Activated naive CD8-positive, alpha-beta T cell treated with anti-CD3 and anti-CD28 coated beads, Interleukin-2, amount 10 ng/mL, durations not matched to agents 7 days and 5 days (primary cell): ENCODE measurements around the gene SYNGR2. TPM values are rescaled to one million over a fixed set of nuclear protein-coding genes. Genes with fewer than 3 reads are reported as not detected.
"Not testable (repeated sequence)": the region's sequence is repeated elsewhere in the genome, so short reads cannot be mapped to it uniquely, and the experiment has no call there.

Experiments
- ATAC-seq: fragments of 150-1000 bp; cut with Tn5 transposase; one replicate; pipeline ENCODE4 v1.10.0; 2021; ENCODE audit warnings: low read depth, moderate library complexity
- POLR2A ChIA-PET: fragments of 350-600 bp; sonication (Branson Sonifier 250); formaldehyde crosslinking; loops from one replicate; lab custom pipeline; 2021; ENCODE audit warnings: antibody characterized with exemption; lab: Charles Lee
- DNase-seq: peaks from one replicate; pipeline ENCODE4 v3.0.0; 2021
- H3K27ac Mint-ChIP-seq: one replicate; pipeline ENCODE4 v1.8.0; 2022; ENCODE audit warnings: mild to moderate bottlenecking, mixed read lengths
- H3K27me3 Mint-ChIP-seq: one replicate; pipeline ENCODE4 v1.8.0; 2022; ENCODE audit warnings: mild to moderate bottlenecking, moderate library complexity, mixed read lengths
- H3K36me3 Mint-ChIP-seq: one replicate; pipeline ENCODE4 v1.8.0; 2021; ENCODE audit warnings: mild to moderate bottlenecking, mixed read lengths
- H3K4me1 Mint-ChIP-seq: one replicate; pipeline ENCODE4 v1.8.0; 2021; ENCODE audit warnings: mixed read lengths
- H3K4me3 Mint-ChIP-seq: one replicate; pipeline ENCODE4 v1.8.0; 2022; ENCODE audit warnings: mild to moderate bottlenecking, moderate library complexity, mixed read lengths
- H3K9me3 Mint-ChIP-seq: one replicate; pipeline ENCODE4 v1.8.0; 2021; ENCODE audit warnings: mixed read lengths
- total RNA-seq, 2 experiments: library from RNA; stranded (reverse); gene quantifications; one replicate each; pipeline ENCODE4 v1.2.3, GENCODE V29; 2021

SYNGR2 gene
- total RNA-seq, 2 experiments from 2014 or later: 43.2 to 50.5 TPM

GRCh38 chr17:78131172-78132083 lies 37.0 kb upstream of the SYNGR2 start:
- DNase-seq: peak; percentile 72

GRCh38 chr17:78132084-78132676 lies 36.2 kb upstream of the SYNGR2 start:
- Mint-ChIP-seq H3K4me1 (peaks cover 41% of the 10 kb centered on the region), H3K9me3 (no peaks in the 10 kb centered on the region), H3K27me3 (no peaks in the 10 kb centered on the region), H3K36me3 (peaks cover 45% of the 10 kb centered on the region), H3K4me3 (peak overlapping the region; percentile 99), H3K27ac (peak overlapping the region; percentile 81)
- peak; percentile 13 for ATAC-seq
- POLR2A ChIA-PET: interaction anchor here (0.6 to 14.8 kb wide), 7 partner anchors 8 to 174 kb away, joined by 3 to 380 read pairs (median 3); partner anchors contain the start of genes TMC6, TMC8 and TNRC6C
- DNase-seq: peak; percentile 84

More at GRCh38 chr17:78131172-78132083, 37.0 kb upstream of the SYNGR2 start:
- peaks cover 47% of the 10 kb centered on the region for H3K36me3 Mint-ChIP-seq
- POLR2A ChIA-PET: interaction anchor here (0.6 to 14.8 kb wide), 14 partner anchors 7 to 1460 kb away, joined by 3 to 380 read pairs (median 4); partner anchors contain the start of genes AFMID, TK1, TMC6 and TMC8
- H3K27me3 Mint-ChIP-seq: no peaks in the 10 kb centered on the region
- ATAC-seq: no peak
- peaks cover 37% of the 10 kb centered on the region for H3K4me1 Mint-ChIP-seq
- H3K27ac Mint-ChIP-seq: peak overlapping the region; percentile 100
- H3K4me3 Mint-ChIP-seq: peak overlapping the region; percentile 99
- H3K9me3 Mint-ChIP-seq: no peaks in the 10 kb centered on the region

GRCh38 chr17:78132767-78133178 lies 35.6 kb upstream of the SYNGR2 start:
- Mint-ChIP-seq H3K27ac (peak overlapping the region; percentile 81), H3K4me1 (peaks cover 46% of the 10 kb centered on the region), H3K27me3 (no peaks in the 10 kb centered on the region), H3K9me3 (no peaks in the 10 kb centered on the region), H3K36me3 (peaks cover 45% of the 10 kb centered on the region), H3K4me3 (peak overlapping the region; percentile 93)
- no peak for DNase-seq
- no peak for ATAC-seq
- POLR2A ChIA-PET: interaction anchor here (1.2 to 14.8 kb wide), 5 partner anchors 9 to 54 kb away, joined by 3 to 380 read pairs (median 40); partner anchors contain the start of genes TMC6 and TMC8

- Mint-ChIP-seq H3K9me3 (no peaks in the 10 kb centered on the region), H3K36me3 (peaks cover 44% of the 10 kb centered on the region), H3K27me3 (no peaks in the 10 kb centered on the region), H3K4me1 (peaks cover 49% of the 10 kb centered on the region), H3K27ac (peak overlapping the region; percentile 81), H3K4me3 (peak overlapping the region; percentile 93)
- ATAC-seq: no peak
- no peak for DNase-seq
- POLR2A ChIA-PET: interaction anchor here (1.2 to 14.8 kb wide), 5 partner anchors 9 to 1399 kb away, joined by 3 to 380 read pairs (median 11); partner anchors contain the start of genes TMC6 and TMC8
Observed at GRCh38 chr17:78133179-78133951, 35.0 kb upstream of the SYNGR2 start.

GRCh38 chr17:78133971-78134898 lies 34.1 kb upstream of the SYNGR2 start:
- peaks cover 44% of the 10 kb centered on the region for H3K36me3 Mint-ChIP-seq
- peaks cover 53% of the 10 kb centered on the region for H3K4me1 Mint-ChIP-seq
- H3K27ac Mint-ChIP-seq: peak overlapping the region; percentile 81
- H3K9me3 Mint-ChIP-seq: no peaks in the 10 kb centered on the region
- ATAC-seq (peak; percentile 11), DNase-seq (peak; percentile 79)
- peak overlapping the region; percentile 93 for H3K4me3 Mint-ChIP-seq
- H3K27me3 Mint-ChIP-seq: no peaks in the 10 kb centered on the region
- POLR2A ChIA-PET: interaction anchor here (1.4 to 14.8 kb wide), 4 partner anchors 9 to 1400 kb away, joined by 3 to 380 read pairs (median 26); partner anchors contain the start of genes TMC6 and TMC8

- Mint-ChIP-seq H3K36me3 (peaks cover 44% of the 10 kb centered on the region), H3K27me3 (no peaks in the 10 kb centered on the region), H3K9me3 (no peaks in the 10 kb centered on the region), H3K27ac (no peak overlapping the region), H3K4me3 (peak overlapping the region; percentile 10), H3K4me1 (peaks cover 51% of the 10 kb centered on the region)
- ATAC-seq: no peak
- no peak for DNase-seq
- POLR2A ChIA-PET: interaction anchor here (0.6 to 14.8 kb wide), 5 partner anchors 9 to 1401 kb away, joined by 3 to 380 read pairs (median 11); partner anchors contain the start of genes TMC6 and TMC8
Observed at GRCh38 chr17:78134899-78135385, 33.4 kb upstream of the SYNGR2 start.

GRCh38 chr17:78135858-78136500 lies 32.4 kb upstream of the SYNGR2 start:
- peaks cover 38% of the 10 kb centered on the region for H3K36me3 Mint-ChIP-seq
- POLR2A ChIA-PET: interaction anchor here (1.5 to 14.8 kb wide), 4 partner anchors 8 to 41 kb away, joined by 6 to 380 read pairs (median 26); partner anchors contain the start of genes TMC6 and TMC8
- peak overlapping the region; percentile 82 for H3K27ac Mint-ChIP-seq
- no peaks in the 10 kb centered on the region for H3K27me3 Mint-ChIP-seq
- no peak for DNase-seq
- no peak for ATAC-seq
- peak overlapping the region; percentile 42 for H3K4me3 Mint-ChIP-seq
- no peaks in the 10 kb centered on the region for H3K9me3 Mint-ChIP-seq
- peaks cover 52% of the 10 kb centered on the region for H3K4me1 Mint-ChIP-seq

- H3K4me3 Mint-ChIP-seq: peak overlapping the region; percentile 72
- ATAC-seq (peak; percentile 26), DNase-seq (peak; percentile 74)
- peaks cover 38% of the 10 kb centered on the region for H3K36me3 Mint-ChIP-seq
- peaks cover 56% of the 10 kb centered on the region for H3K4me1 Mint-ChIP-seq
- POLR2A ChIA-PET: interaction anchor here (0.8 to 14.8 kb wide), 9 partner anchors 13 to 256 kb away, joined by 3 to 380 read pairs (median 5); partner anchors contain the start of genes TMC6 and TMC8
- peak overlapping the region; percentile 82 for H3K27ac Mint-ChIP-seq
- H3K9me3 Mint-ChIP-seq: no peaks in the 10 kb centered on the region
- no peaks in the 10 kb centered on the region for H3K27me3 Mint-ChIP-seq
Observed at GRCh38 chr17:78137392-78138203, 30.8 kb upstream of the SYNGR2 start.

GRCh38 chr17:78138204-78139060 lies 29.9 kb upstream of the SYNGR2 start:
- Mint-ChIP-seq H3K27ac (peak overlapping the region; percentile 82), H3K4me1 (peaks cover 56% of the 10 kb centered on the region), H3K4me3 (peak overlapping the region; percentile 39), H3K9me3 (no peaks in the 10 kb centered on the region), H3K27me3 (no peaks in the 10 kb centered on the region), H3K36me3 (peaks cover 34% of the 10 kb centered on the region)
- ATAC-seq (no peak), DNase-seq (no peak)
- POLR2A ChIA-PET: interaction anchor here (0.8 to 14.8 kb wide), 8 partner anchors 14 to 257 kb away, joined by 3 to 380 read pairs (median 6); partner anchors contain the start of genes TMC6 and TMC8

- not testable (repeated sequence) for ATAC-seq, H3K27me3 Mint-ChIP-seq, DNase-seq, H3K9me3 Mint-ChIP-seq
- peaks cover 45% of the 10 kb centered on the region for H3K4me1 Mint-ChIP-seq
- POLR2A ChIA-PET: interaction anchor here (0.7 to 14.8 kb wide), 8 partner anchors 16 to 181 kb away, joined by 3 to 380 read pairs (median 4); partner anchors contain the start of genes TMC6, TMC8 and TNRC6C
- H3K27ac Mint-ChIP-seq: peak overlapping the region; percentile 68
- peak overlapping the region; percentile 22 for H3K4me3 Mint-ChIP-seq
- peaks cover 23% of the 10 kb centered on the region for H3K36me3 Mint-ChIP-seq
Observed at GRCh38 chr17:78139861-78140168, 28.6 kb upstream of the SYNGR2 start.
